Stomach smooth muscle (tissue), 2 donors: Measurements from ENCODE around the gene CCL26.

ENCODE experiments used
- H3K27ac ChIP-seq: one replicate; pipeline ENCODE4 v1.7.0; 2013; ENCODE audit warnings: mild to moderate bottlenecking, low read length, inconsistent platforms
- H3K27me3 ChIP-seq, 2 donors: one replicate each; pipeline ENCODE4 v1.7.0; 2013; ENCODE audit warnings: low read length in 2 of 2; ENCODE audit not compliant: insufficient read depth in 2 of 2, control insufficient read depth in 1 of 2
- H3K36me3 ChIP-seq, 2 donors: one replicate each; pipeline ENCODE4 v1.7.0; 2013; ENCODE audit warnings: low read length in 2 of 2; ENCODE audit not compliant: control insufficient read depth in 2 of 2, insufficient read depth in 2 of 2
- H3K4me1 ChIP-seq: one replicate; pipeline ENCODE4 v1.7.0; 2013; ENCODE audit warnings: low read length; ENCODE audit not compliant: control insufficient read depth, insufficient read depth
- H3K4me3 ChIP-seq, 2 donors: one replicate each; pipeline ENCODE4 v1.7.0; 2013; ENCODE audit warnings: low read length in 2 of 2
- H3K9ac ChIP-seq, 2 donors: one replicate each; pipeline ENCODE4 v1.7.0; 2013; ENCODE audit warnings: low read length in 2 of 2, mild to moderate bottlenecking in 1 of 2
- H3K9me3 ChIP-seq, 2 donors: one replicate each; pipeline ENCODE4 v1.7.0; 2013; ENCODE audit warnings: low read length in 2 of 2; ENCODE audit not compliant: control insufficient read depth in 2 of 2
- donor health status: healthy.
- donor health status: Pancreatic carcinoma.

The CCL26 gene

GRCh38 chr7:75772081-75773077 lies at the start of gene CCL26:
CCL26 (minus strand) TSS chr7:75772211; CDS start chr7:75772176, 35 bp downstream.
- H3K36me3 ChIP-seq: no peaks in the 10 kb centered on the region
- H3K9ac ChIP-seq: no peak within 1 kb of the TSS
- no peaks in the 10 kb centered on the region for H3K27me3 ChIP-seq
- no peak within 1 kb of the TSS for H3K27ac ChIP-seq
- H3K4me1 ChIP-seq: no peaks in the 10 kb centered on the region
- no peak within 1 kb of the TSS for H3K4me3 ChIP-seq
- no peaks in the 10 kb centered on the region for H3K9me3 ChIP-seq

- Histone ChIP-seq H3K4me3 (no peak overlapping the region), H3K27ac (no peak overlapping the region), H3K9me3 (no peaks in the 10 kb centered on the region), H3K36me3 (no peaks in the 10 kb centered on the region), H3K9ac (no peak overlapping the region), H3K27me3 (no peaks in the 10 kb centered on the region), H3K4me1 (no peaks in the 10 kb centered on the region)
Measured at GRCh38 chr7:75820688-75821087, 48.7 kb upstream of the CCL26 start.

GRCh38 chr7:75819711-75820110 lies 47.7 kb upstream of the CCL26 start:
- Histone ChIP-seq H3K36me3 (no peaks in the 10 kb centered on the region), H3K9ac (no peak overlapping the region), H3K27ac (no peak overlapping the region), H3K9me3 (no peaks in the 10 kb centered on the region), H3K4me1 (no peaks in the 10 kb centered on the region), H3K4me3 (no peak overlapping the region), H3K27me3 (no peaks in the 10 kb centered on the region)

GRCh38 chr7:75818472-75818871 lies 46.5 kb upstream of the CCL26 start:
- Histone ChIP-seq H3K27ac (no peak overlapping the region), H3K36me3 (no peaks in the 10 kb centered on the region), H3K9me3 (no peaks in the 10 kb centered on the region), H3K4me3 (no peak overlapping the region), H3K4me1 (no peaks in the 10 kb centered on the region), H3K27me3 (peaks cover 0 to 3% of the 10 kb centered on the region in 2 donors), H3K9ac (no peak overlapping the region)

GRCh38 chr7:75817116-75817515 lies 45.1 kb upstream of the CCL26 start:
- H3K27me3 ChIP-seq: peaks cover 0 to 3% of the 10 kb centered on the region in 2 donors
- no peak overlapping the region for H3K9ac ChIP-seq
- no peak overlapping the region for H3K4me3 ChIP-seq
- no peaks in the 10 kb centered on the region for H3K9me3 ChIP-seq
- H3K4me1 ChIP-seq: no peaks in the 10 kb centered on the region
- no peaks in the 10 kb centered on the region for H3K36me3 ChIP-seq
- no peak overlapping the region for H3K27ac ChIP-seq

- no peak overlapping the region for H3K27ac ChIP-seq
- no peaks in the 10 kb centered on the region for H3K9me3 ChIP-seq
Measured at GRCh38 chr7:75815418-75816064, 43.5 kb upstream of the CCL26 start.

GRCh38 chr7:75814407-75814947 lies 42.5 kb upstream of the CCL26 start:
- H3K4me3 ChIP-seq: no peak overlapping the region
- H3K4me1 ChIP-seq: no peaks in the 10 kb centered on the region
- H3K27me3 ChIP-seq: peaks cover 0 to 3% of the 10 kb centered on the region in 2 donors
- H3K36me3 ChIP-seq: no peaks in the 10 kb centered on the region
- no peak overlapping the region for H3K9ac ChIP-seq
- no peak overlapping the region for H3K27ac ChIP-seq
- no peaks in the 10 kb centered on the region for H3K9me3 ChIP-seq

More at GRCh38 chr7:75815418-75816064, 43.5 kb upstream of the CCL26 start:
- Histone ChIP-seq H3K4me1 (no peaks in the 10 kb centered on the region), H3K27me3 (peaks cover 0 to 3% of the 10 kb centered on the region in 2 donors), H3K4me3 (no peak overlapping the region), H3K9ac (no peak overlapping the region), H3K36me3 (no peaks in the 10 kb centered on the region)

GRCh38 chr7:75813781-75814236 lies 41.8 kb upstream of the CCL26 start, which contains the start of gene CCL24:
CCL24 (minus strand) TSS chr7:75813806; CDS start chr7:75813715, 91 bp downstream.
- H3K4me1 ChIP-seq: no peaks in the 10 kb centered on the region

GRCh38 chr7:75813084-75813483 lies 41.1 kb upstream of the CCL26 start:
- peaks cover 0 to 3% of the 10 kb centered on the region in 2 donors for H3K27me3 ChIP-seq
- H3K27ac ChIP-seq: no peak overlapping the region
- H3K4me1 ChIP-seq: no peaks in the 10 kb centered on the region
- no peaks in the 10 kb centered on the region for H3K36me3 ChIP-seq
- H3K4me3 ChIP-seq: no peak overlapping the region
- no peak overlapping the region for H3K9ac ChIP-seq
- H3K9me3 ChIP-seq: no peaks in the 10 kb centered on the region

More at GRCh38 chr7:75813781-75814236, 41.8 kb upstream of the CCL26 start, which contains the start of gene CCL24:
- no peak within 1 kb of the TSS for H3K9ac ChIP-seq
- H3K4me3 ChIP-seq: no peak within 1 kb of the TSS
- H3K27ac ChIP-seq: no peak within 1 kb of the TSS
- H3K27me3 ChIP-seq: peaks cover 0 to 3% of the 10 kb centered on the region in 2 donors
- no peaks in the 10 kb centered on the region for H3K36me3 ChIP-seq
- H3K9me3 ChIP-seq: no peaks in the 10 kb centered on the region

- Histone ChIP-seq H3K4me1 (no peaks in the 10 kb centered on the region), H3K27ac (no peak overlapping the region), H3K36me3 (no peaks in the 10 kb centered on the region), H3K27me3 (peaks cover 0 to 3% of the 10 kb centered on the region in 2 donors), H3K9ac (no peak overlapping the region), H3K9me3 (peaks cover 0 to 2% of the 10 kb centered on the region in 2 donors), H3K4me3 (no peak overlapping the region)
Measured at GRCh38 chr7:75811894-75812678, 40.1 kb upstream of the CCL26 start.
